ENCODE data around the gene FAM120AOS. TPM values are rescaled to one million over a fixed set of nuclear protein-coding genes. Genes with fewer than 3 reads are reported as not detected.

The FAM120AOS gene
- 37.6 and 41.6 TPM in 2 replicates for total RNA-seq (2021; fragmentation: NEBNext Ultra II Directional; extraction: Animal tissue kit (Norgen Biotek cat#: 25700))
- 28.8 and 29.6 TPM in 2 replicates for polyA plus RNA-seq (2011; rRNA removed)
- 32.1 TPM for polyA plus RNA-seq (2011; cell fraction: cytosol; rRNA removed)
- polyA plus RNA-seq (2011; cell fraction: nucleus; rRNA removed), result 34.4 TPM
- 29.4 to 34.2 TPM (median 32.6 TPM) in 4 replicates for polyA plus RNA-seq (2012, experiment 1 of 2)
- polyA plus RNA-seq (2012, experiment 2 of 2), result 21.5 TPM
- 34.9 TPM for polyA plus RNA-seq (2013, experiment 1 of 2)
- 32.9 TPM for polyA plus RNA-seq (2013, experiment 2 of 2)
- polyA minus RNA-seq (2011; rRNA and poly(A)+ RNA removed), result 24.5 and 26.6 TPM in 2 replicates
- 15.2 TPM for polyA minus RNA-seq (2011; cell fraction: cytosol; rRNA and poly(A)+ RNA removed)
- 39.4 TPM for polyA minus RNA-seq (2011; cell fraction: nucleus; rRNA and poly(A)+ RNA removed)
- long read RNA-seq, experiment 1, full-length matches to known transcripts, result 25 of 49 reads
- long read RNA-seq, experiment 1, partial matches to known transcripts, result 2 of 49 reads
- long read RNA-seq, experiment 1, other reads (novel, unspliced or antisense), result 22 of 49 reads
- long read RNA-seq, experiment 2, partial matches to known transcripts, result 0 of 11 reads
- long read RNA-seq, experiment 2, other reads (novel, unspliced or antisense), result 11 of 11 reads

- H2BK120ac ChIP-seq (replicated peaks; ENCODE audit: low read depth, low read length), result no peak within 1 kb of the TSS
- H2BK15ac ChIP-seq (ENCODE audit: low read length), result no peak within 1 kb of the TSS
- POLR2A ChIA-PET (ENCODE audit: partially characterized antibody), result interaction anchor here (0.8 to 4.9 kb wide), 8 partner anchors 9 to 97 kb away, joined by 3 to 35 read pairs (median 4); no protein-coding TSS in a partner anchor
- peaks cover 0 to 5% (median 2%) of the 10 kb centered on the region in 4 experiments; a peak in 3 of 7 replicates for H3K4me1 ChIP-seq (replicated peaks in 1 of 4; ENCODE audit: control insufficient read depth in 3 of 4, insufficient read depth in 4 of 4, low read length in 3 of 4)
- peak within 1 kb of the TSS; percentile 61 for H4K91ac ChIP-seq (replicated peaks; ENCODE audit: insufficient read length, low read length)
- DNase-seq (ENCODE audit: low read depth in 1 of 2, low spot score in 2 of 2), result peak; percentile 75 to 81
- H3K23me2 ChIP-seq (ENCODE audit: low read depth, low read length), result peaks cover 17% of the 10 kb centered on the region
- peaks cover 10 to 73% of the 10 kb centered on the region in 2 experiments; a peak in 3 of 4 replicates for H3K79me2 ChIP-seq (ENCODE audit: control insufficient read depth in 1 of 2, insufficient read depth in 2 of 2, low read length in 2 of 2)
- WGBS, 2 experiments (ENCODE audit: extremely low coverage in 1 of 2, insufficient coverage in 1 of 2, insufficient read length in 1 of 2, insufficient replicate concordance in 2 of 2, low coverage in 1 of 2, low lambda C conversion rate in 2 of 2, missing lambda C conversion rate in 1 of 2), result 4% methylated on average over 34 of the region's 34 CpGs; no CpG with 5 or more reads in 1 of the 2 experiments
- H2BK20ac ChIP-seq (ENCODE audit: low read length), result no peak within 1 kb of the TSS
- H3K9me3 ChIP-seq (ENCODE audit: insufficient read depth in 2 of 2, low read depth in 1 of 2, low read length in 1 of 2), result no peaks in the 10 kb centered on the region; a peak in 1 of 4 replicates
- no peak within 1 kb of the TSS; the same call in 1 of the 2 replicates for H3K18ac ChIP-seq (ENCODE audit: extremely low read depth, low read length)
- no peak within 1 kb of the TSS for H4K5ac ChIP-seq (ENCODE audit: insufficient read length, low read depth, low read length)
- H2BK12ac ChIP-seq (ENCODE audit: low read depth, low read length), result no peak within 1 kb of the TSS
- peak; percentile 39 for FAIRE-seq
- H3K23ac ChIP-seq (ENCODE audit: insufficient read length), result no peak within 1 kb of the TSS
- CTCF ChIA-PET (ENCODE audit: partially characterized antibody), result interaction anchor here (0.6 to 1.8 kb wide), 6 partner anchors 15 to 165 kb away, joined by 3 to 8 read pairs (median 4); no protein-coding TSS in a partner anchor
- H2AK5ac ChIP-seq (ENCODE audit: low read depth, low read length), result no peak within 1 kb of the TSS
- H2AFZ ChIP-seq (ENCODE audit: low read length), result no peak within 1 kb of the TSS
- no peaks in the 10 kb centered on the region for H3K27me3 ChIP-seq (replicated peaks in 1 of 4; ENCODE audit: control insufficient read depth in 3 of 4, extremely low read depth in 1 of 4, insufficient read depth in 3 of 4, low read length in 3 of 4)
- H3K14ac ChIP-seq (ENCODE audit: insufficient read length), result no peak within 1 kb of the TSS
- peaks cover 5% of the 10 kb centered on the region for H3K79me1 ChIP-seq (ENCODE audit: low read depth, low read length)
- H3K4me2 ChIP-seq (ENCODE audit: insufficient read depth in 1 of 2, low read depth in 2 of 2, low read length in 2 of 2), result peak within 1 kb of the TSS; percentile 89 to 92
- H2BK5ac ChIP-seq (ENCODE audit: low read depth, low read length), result 0 out of 2 replicates have a peak within 1 kb of the TSS, but pooled peaks have one; percentile 19
- H4K8ac ChIP-seq (ENCODE audit: extremely low read depth, insufficient read depth, low read length), result no peak within 1 kb of the TSS
- H4K20me1 ChIP-seq (replicated peaks in 1 of 2; ENCODE audit: control insufficient read depth in 1 of 2, insufficient read depth in 2 of 2, low read length in 2 of 2), result peaks cover 3 to 6% of the 10 kb centered on the region in 2 experiments
- H3K36me3 ChIP-seq (ENCODE audit: control insufficient read depth in 2 of 4, insufficient read depth in 4 of 4, low read length in 3 of 4), result peaks cover 0 to 13% (median under 1%) of the 10 kb centered on the region in 4 experiments; a peak in 2 of 8 replicates
- H3K9ac ChIP-seq (replicated peaks in 1 of 4; ENCODE audit: extremely low read depth in 1 of 4, low read depth in 3 of 4, low read length in 3 of 4), result peak within 1 kb of the TSS; percentile 84 to 90 (median 86)
- H3K27ac ChIP-seq (ENCODE audit: low read depth, low read length), result no peak within 1 kb of the TSS
- H3K4me3 ChIP-seq (ENCODE audit: extremely low read depth in 1 of 4, insufficient read depth in 2 of 4, low read depth in 3 of 4, low read length in 4 of 4), result peak within 1 kb of the TSS; percentile 81 to 93 (median 90)
- no peak within 1 kb of the TSS for H3K56ac ChIP-seq (replicated peaks; ENCODE audit: insufficient read length, low read depth, low read length)
- no peak within 1 kb of the TSS for H3K4ac ChIP-seq (replicated peaks; ENCODE audit: insufficient read length, low read depth, low read length)
- TF ChIP-seq SUZ12 (IDR thresholded peaks at IDR 0.05; ENCODE audit: low read length) (0 out of 2 replicates have a peak, but pooled peaks have one; percentile 26), EGR1 (IDR thresholded peaks at IDR 0.05; ENCODE audit: borderline replicate concordance, low read depth, low read length) (peak; percentile 82), SP2 (IDR thresholded peaks at IDR 0.05; ENCODE audit: low read length) (peak; percentile 46; the same call in 1 of the 2 replicates), RBBP5 (IDR thresholded peaks at IDR 0.05; ENCODE audit: borderline replicate concordance, low read depth, low read length) (no peak), FOSL1 (IDR thresholded peaks at IDR 0.05; ENCODE audit: insufficient read depth, low read depth, low read length) (no peak)
Observed at GRCh38 chr9:93453047-93453914, at the start of gene FAM120AOS. FAM120AOS (minus strand) TSS chr9:93453581; CDS start chr9:93452709, 872 bp downstream.
